GM12874 (cell line): ENCODE measurements around the gene HDAC5.

Source experiments
- TF ChIP-seq, protein P1 (sequence below): IDR thresholded peaks from 2 replicates; pipeline ENCODE4 v1.5.1; 2011; ENCODE audit warnings: low read depth, mild to moderate bottlenecking, control low read depth, low read length, moderate library complexity; ENCODE audit not compliant: insufficient read depth

The HDAC5 gene

DNA sequence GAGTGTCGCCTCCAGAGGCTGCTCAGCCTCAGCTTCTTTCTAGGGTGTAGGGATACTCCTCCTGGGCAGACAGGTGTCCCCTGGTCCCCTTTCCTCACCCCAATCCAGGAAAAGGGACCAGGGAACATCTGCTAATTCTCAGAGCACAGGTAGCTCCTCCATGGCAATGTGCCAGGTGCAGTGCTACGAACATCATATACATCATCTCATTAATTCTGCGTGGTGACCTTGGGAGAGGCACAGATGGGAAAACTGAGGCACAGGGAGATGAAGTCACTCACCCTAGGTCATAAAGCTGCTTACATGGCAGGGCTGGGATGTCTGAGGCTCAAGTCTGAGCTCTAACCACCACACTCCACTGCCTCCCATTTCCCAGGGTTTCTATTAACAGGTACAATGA is 11.7 kb downstream of the HDAC5 start:
- TF ChIP-seq, protein P1, sequence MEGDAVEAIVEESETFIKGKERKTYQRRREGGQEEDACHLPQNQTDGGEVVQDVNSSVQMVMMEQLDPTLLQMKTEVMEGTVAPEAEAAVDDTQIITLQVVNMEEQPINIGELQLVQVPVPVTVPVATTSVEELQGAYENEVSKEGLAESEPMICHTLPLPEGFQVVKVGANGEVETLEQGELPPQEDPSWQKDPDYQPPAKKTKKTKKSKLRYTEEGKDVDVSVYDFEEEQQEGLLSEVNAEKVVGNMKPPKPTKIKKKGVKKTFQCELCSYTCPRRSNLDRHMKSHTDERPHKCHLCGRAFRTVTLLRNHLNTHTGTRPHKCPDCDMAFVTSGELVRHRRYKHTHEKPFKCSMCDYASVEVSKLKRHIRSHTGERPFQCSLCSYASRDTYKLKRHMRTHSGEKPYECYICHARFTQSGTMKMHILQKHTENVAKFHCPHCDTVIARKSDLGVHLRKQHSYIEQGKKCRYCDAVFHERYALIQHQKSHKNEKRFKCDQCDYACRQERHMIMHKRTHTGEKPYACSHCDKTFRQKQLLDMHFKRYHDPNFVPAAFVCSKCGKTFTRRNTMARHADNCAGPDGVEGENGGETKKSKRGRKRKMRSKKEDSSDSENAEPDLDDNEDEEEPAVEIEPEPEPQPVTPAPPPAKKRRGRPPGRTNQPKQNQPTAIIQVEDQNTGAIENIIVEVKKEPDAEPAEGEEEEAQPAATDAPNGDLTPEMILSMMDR: no peak

DNA sequence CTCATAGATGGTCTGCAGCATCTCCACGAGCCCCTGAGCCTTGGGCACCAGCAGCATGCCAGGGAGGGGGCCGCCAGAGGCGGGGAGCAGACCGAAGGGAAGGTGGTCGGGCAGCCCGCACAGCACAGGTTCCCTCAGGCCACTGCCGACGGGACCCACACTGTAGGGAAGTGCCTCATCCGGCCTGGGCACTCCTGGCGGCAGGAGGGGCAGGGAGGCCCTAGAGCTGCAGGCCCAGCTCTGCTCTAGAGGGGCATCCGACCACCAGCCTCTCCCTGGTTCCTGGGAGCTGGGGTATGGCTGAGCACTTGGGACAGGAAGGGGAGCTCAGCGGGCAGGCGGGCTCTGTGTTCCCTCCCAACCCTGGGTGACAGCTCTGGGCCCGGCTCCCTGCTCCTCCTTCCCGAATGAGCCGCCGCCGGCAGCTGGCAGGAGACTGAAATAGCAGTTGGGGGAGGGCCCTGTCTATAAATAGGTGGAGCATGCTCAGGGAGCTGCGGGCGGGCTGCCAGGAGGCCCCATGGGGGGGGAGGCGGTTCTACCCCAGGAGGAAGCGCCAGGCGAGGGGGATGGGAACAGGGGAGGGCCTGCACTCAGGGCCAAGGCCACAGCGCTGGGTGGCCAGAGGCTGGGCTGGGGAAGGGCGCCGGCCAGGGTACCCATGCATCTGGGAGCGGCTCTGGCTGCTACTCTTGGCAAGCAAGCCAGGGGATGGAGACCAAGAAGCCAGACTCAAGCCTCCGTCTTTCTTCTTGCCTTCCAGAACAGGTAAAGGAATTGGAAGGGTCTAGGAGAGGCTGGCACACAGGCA is 12.4 kb downstream of the HDAC5 start:
- TF ChIP-seq, protein P1: no peak

DNA sequence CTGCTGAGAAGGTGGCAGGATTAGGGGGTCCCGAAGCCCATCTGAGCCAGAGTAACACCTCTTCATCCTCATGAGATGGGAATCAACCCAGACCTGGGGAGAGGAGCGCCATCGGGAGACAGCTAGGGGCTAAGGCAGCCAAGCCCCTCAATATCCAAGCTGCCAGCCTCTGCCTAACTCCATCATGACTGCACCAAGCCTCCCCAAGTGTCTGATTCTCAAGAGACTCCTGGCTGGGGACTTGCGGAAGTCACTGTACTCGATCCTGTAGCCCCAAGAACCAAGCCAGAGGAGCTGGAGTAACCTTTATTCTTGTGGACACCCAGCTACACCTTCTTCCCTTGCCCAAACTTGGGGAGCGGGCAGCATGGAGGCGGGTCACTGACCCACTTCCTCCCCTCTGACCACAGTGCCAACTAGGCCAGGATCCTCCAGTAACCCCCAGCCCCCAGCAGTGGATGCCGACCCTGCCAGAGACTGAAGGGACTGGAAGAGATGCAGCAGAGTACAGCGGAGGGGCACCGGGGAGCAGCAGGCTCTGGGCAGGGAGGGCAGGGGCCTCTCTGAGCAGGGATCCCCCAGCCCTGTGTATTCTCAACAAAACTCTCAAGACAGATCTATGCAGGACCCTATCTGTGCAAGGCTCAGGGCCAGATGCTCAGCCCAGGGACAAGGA is 13.3 kb downstream of the HDAC5 start:
- TF ChIP-seq, protein P1: no peak

DNA sequence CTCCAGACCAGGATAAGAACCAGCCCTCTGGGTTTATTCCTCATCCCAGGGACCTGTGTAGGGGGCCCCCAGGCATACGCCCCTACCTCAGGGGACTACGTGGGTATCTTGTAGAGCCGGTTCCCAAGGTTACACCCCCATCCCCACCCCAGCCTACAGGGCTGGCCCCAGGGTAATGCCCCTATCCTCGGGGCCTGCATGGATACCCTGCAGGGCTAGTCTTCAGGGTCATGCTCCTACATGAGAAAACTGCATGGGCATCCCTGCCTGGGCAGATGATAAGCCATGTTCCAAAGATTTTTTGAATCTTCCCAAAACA is 14.2 kb downstream of the HDAC5 start:
- TF ChIP-seq, protein P1: no peak

DNA sequence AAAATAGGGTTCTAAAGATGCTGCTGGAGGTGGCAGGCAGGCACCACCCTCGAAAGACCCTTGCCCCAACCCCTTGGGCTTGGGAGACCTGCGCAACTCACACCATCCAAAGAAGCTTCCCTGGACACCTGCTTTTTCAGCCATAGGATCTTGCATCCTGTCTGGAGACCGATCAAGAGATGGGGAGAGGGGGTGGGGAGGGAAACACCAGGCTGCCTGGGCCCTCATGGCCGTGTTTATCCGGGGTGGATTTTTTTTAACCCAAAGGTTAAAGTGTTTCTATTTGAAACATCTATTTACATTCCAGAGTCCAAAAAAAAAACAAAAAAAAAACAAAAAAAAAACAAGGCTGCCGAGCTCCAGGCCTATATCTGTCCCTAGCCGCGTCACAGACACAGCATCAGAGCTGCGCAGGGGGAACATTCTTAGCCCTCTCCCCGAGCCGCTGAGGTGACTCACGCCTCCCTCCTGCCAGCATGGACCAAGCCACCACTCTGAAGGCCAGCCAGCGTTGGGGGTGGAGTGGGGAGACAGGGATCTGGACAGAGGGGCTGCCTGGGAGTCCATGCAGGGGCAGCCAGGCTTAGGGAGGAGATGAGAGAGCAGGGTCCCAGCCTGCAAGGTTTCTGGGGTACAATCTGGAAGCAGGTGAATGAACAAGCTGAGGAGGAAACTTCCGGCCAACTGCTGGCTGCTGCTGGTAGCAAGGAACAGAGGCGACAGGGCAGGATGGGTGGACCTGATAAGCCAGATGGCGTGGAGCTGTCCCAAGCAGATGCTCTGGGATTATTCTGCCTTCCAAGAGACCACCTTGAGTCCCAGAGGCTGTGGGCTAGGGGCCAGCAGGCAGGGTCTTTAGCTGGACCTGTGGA is 14.8 kb downstream of the HDAC5 start:
- TF ChIP-seq, protein P1: no peak

DNA sequence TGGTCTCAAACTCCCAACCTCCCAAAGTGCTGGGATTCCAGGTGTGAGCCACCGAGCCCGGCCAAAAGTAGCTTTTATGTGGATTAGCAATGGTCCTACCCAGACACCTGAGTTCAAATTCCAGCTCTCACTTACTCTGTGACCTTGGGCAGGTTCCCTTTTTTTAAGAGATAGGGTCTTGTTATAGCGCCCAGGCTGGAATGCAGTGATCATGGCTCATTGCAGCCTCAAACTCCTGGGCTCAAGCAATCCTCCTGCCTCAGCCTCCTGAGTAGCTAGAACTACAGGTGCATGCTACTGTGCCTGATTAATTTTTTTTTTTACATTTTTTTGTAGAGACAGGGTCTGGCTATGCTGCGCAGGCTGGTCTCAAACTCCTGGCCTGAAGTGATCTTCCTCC is 16.6 kb downstream of the HDAC5 start:
- TF ChIP-seq, protein P1: no peak

DNA sequence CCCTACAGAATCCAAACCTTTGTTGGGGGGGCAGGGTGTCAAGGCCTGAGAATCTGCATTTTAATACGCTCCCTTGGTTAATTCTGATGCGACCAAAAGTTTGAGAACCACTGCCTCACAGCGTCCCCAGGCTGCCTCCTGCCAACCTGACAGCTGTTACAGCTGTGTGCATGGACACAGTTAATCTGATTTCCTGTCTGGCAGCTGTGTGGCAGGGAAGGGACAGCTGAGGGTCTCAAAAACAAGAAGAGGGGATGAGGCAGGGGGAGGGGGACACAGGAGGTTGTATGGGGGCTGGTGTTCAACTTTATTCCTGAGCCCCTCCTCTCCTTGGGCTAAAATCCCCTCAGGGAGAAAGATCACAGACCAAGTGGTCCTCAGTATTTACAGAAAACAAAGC is 17.5 kb downstream of the HDAC5 start:
- TF ChIP-seq, protein P1: no peak
